Neural crest cell (in vitro differentiated cells): ENCODE data around the gene PNMA8A. TPM values are rescaled to one million over a fixed set of nuclear protein-coding genes. Genes with fewer than 3 reads are reported as not detected.

ENCODE experiments used
- DNase-seq: peaks from one replicate; pipeline ENCODE4 v3.0.0; 2021; ENCODE audit warnings: low read depth, mixed read lengths, low spot score
- H3K27ac Mint-ChIP-seq: one replicate; pipeline ENCODE4 v1.8.0; 2021; ENCODE audit warnings: mild to moderate bottlenecking, mixed read lengths; ENCODE audit not compliant: unreplicated experiment
- H3K27me3 Mint-ChIP-seq: 2 replicates; pipeline ENCODE4 v1.8.0; 2021; ENCODE audit warnings: low read depth, mild to moderate bottlenecking, mixed read lengths
- H3K36me3 Mint-ChIP-seq: 2 replicates; pipeline ENCODE4 v1.8.0; 2021; ENCODE audit warnings: low read depth, mild to moderate bottlenecking, mixed read lengths
- H3K4me1 Mint-ChIP-seq: 2 replicates; pipeline ENCODE4 v1.8.0; 2021; ENCODE audit warnings: mixed read lengths
- H3K4me3 Mint-ChIP-seq: one replicate; pipeline ENCODE4 v1.8.0; 2021; ENCODE audit warnings: mild to moderate bottlenecking, mixed read lengths
- H3K9me3 Mint-ChIP-seq: 2 replicates; pipeline ENCODE4 v1.8.0; 2021; ENCODE audit warnings: mixed read lengths
- CTCF ChIP-seq: fragments of 200-600 bp; sonication (generic); conservative IDR thresholded peaks from 2 replicates; pipeline ENCODE4 v1.5.0; 2021; ENCODE audit warnings: antibody characterized with exemption, mild to moderate bottlenecking
- total RNA-seq: library from RNA; stranded (reverse); gene quantifications from 2 replicates; pipeline ENCODE4 v1.2.1, GENCODE V29; 2021

The PNMA8A gene
- total RNA-seq, 1 donor from 2014 or later, result 28.4 TPM

DNA sequence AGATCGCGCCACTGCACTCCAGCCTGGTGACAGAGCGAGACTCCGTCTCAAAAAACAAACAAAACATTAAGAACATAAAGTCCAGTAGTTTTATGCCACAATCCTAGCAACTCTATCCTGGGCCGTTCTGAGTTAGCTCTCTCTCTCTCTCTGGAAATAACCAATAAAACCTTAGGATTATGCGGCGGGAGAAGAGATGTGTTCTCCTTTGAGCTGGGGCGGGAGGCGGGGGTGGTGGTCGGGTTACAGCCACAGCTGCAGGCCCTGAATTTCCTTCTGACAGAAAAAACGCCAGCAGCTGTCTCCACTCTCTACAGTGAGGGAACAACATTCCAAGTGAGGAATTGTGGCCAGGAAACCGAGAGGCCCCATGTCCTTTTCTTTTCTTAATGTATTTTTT lies 9.1 kb upstream of the PNMA8A start:
- Mint-ChIP-seq H3K36me3 (no peaks in the 10 kb centered on the region), H3K9me3 (no peaks in the 10 kb centered on the region), H3K4me1 (peaks cover 44% of the 10 kb centered on the region), H3K27ac (peak overlapping the region; percentile 23), H3K4me3 (no peak overlapping the region), H3K27me3 (no peaks in the 10 kb centered on the region)
- TF ChIP-seq CTCF, result no peak
- DNase-seq, result no peak

DNA sequence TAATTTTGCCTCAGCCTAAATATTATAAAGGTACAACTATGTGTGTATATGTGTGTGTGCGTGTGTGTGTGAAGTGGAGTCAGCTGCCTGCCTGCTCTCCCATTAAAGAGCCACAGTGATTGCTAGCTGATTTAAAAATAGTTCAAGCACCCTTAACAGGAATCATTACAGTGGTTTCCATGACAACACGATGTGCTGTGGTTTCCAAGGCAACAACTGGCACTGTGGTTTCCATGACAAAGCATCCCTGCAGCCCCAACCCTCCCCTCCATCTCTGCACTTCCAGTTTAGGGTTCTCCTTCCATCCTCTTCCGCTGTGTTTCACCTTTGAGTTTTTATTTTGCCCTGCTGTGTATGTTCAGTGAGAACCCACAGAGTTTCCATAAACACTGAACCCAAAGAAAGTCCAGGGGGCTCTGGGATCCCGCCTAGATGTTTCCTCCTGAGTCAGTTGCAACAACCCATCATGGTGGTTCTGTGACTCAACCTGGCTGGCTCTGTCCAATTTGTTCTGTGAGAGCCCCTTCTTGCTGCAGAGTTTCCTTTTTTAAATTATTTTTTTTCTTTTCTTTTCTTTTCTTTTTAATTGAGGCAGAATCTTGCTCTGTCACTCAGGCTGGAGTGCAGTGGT lies 7.1 kb upstream of the PNMA8A start:
- H3K4me1 Mint-ChIP-seq, result peaks cover 45% of the 10 kb centered on the region
- no peaks in the 10 kb centered on the region for H3K9me3 Mint-ChIP-seq
- DNase-seq, result no peak
- H3K36me3 Mint-ChIP-seq, result no peaks in the 10 kb centered on the region
- no peak overlapping the region for H3K4me3 Mint-ChIP-seq
- H3K27me3 Mint-ChIP-seq, result no peaks in the 10 kb centered on the region
- H3K27ac Mint-ChIP-seq, result no peak overlapping the region
- TF ChIP-seq CTCF, result no peak

GRCh38 chr19:46475986-46476385 lies 4.6 kb upstream of the PNMA8A start:
- no peak for TF ChIP-seq CTCF
- Mint-ChIP-seq H3K4me1 (peaks cover 39% of the 10 kb centered on the region), H3K36me3 (no peaks in the 10 kb centered on the region), H3K9me3 (no peaks in the 10 kb centered on the region), H3K27ac (no peak overlapping the region), H3K27me3 (no peaks in the 10 kb centered on the region), H3K4me3 (no peak overlapping the region)
- DNase-seq, result no peak

DNA sequence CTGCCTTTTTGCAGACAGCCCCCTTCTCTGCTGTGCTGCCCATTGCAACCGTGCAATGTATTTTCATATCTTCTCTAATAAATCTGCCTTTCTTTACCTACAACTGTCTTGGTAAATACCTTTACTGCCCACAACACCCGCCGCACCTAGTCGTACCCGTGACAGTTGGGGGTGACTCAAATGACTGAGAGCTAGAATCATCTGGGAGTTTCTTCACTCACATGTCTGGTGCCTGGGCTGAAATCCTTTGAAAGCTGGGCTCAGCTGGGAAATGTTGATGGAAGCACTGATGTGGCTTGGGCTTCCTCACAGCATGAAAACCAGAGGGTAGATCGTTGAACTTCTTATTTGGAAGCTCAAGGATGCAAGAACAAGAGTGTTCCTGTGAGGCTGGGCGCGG lies 2.8 kb upstream of the PNMA8A start:
- Mint-ChIP-seq H3K27me3 (no peaks in the 10 kb centered on the region), H3K36me3 (no peaks in the 10 kb centered on the region), H3K4me3 (no peak overlapping the region), H3K27ac (no peak overlapping the region), H3K9me3 (no peaks in the 10 kb centered on the region), H3K4me1 (peaks cover 36% of the 10 kb centered on the region)
- no peak for DNase-seq
- TF ChIP-seq CTCF, result no peak

- Mint-ChIP-seq H3K27ac (no peak overlapping the region), H3K4me1 (peaks cover 28% of the 10 kb centered on the region), H3K4me3 (peak overlapping the region; percentile 69), H3K36me3 (peaks cover 9% of the 10 kb centered on the region), H3K9me3 (no peaks in the 10 kb centered on the region), H3K27me3 (no peaks in the 10 kb centered on the region)
- TF ChIP-seq CTCF, result no peak
- DNase-seq, result no peak
These were observed 1.2 kb upstream of the PNMA8A start for GRCh38 chr19:46472592-46472991.
